ENCODE data around the gene MAP3K1. TPM values are rescaled to one million over a fixed set of nuclear protein-coding genes. Genes with fewer than 3 reads are reported as not detected.

Gene MAP3K1
- total RNA-seq, 1 donor from 2014 or later, result 40.7 TPM

DNA sequence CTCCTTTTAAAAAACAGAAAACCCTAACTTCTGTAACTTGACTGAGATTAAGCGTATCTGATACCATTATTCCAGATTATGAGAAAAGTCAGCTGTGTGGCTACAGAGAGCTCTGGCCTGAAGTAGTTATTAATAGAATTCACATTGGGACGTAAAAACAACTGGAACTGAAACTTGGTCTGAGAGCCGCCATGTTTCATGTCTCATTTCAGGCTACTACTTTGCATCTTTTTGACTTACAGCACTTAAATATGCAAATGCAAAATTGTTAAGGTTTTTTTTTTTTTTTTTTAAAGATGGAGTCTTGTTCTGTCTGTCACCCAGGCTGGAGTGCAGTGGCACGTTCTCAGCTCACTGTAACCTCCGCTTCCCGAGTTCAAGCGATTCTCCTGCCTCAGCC, 25.2 kb downstream of the MAP3K1 start:
- intact Hi-C loops (cut with micrococcal nuclease), result no loop called here

DNA sequence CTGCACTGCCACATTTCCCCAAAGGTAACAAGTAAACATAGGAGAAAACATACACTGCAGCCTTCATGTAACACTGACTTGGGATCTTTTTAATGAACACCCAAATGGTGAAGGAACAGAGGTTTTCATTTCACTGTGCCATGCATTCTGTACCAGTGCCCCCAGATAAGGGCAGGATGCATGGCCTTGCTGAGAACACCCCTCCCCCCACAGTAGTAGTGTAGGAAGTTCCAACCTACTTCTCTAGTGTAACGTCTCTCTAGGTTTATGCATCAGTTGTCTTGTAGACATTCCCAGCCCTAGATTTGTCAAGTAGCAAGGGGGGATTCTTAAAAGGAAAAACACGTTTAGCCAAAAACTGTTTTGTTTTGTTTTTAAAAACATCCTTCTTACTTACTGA, 29.9 kb downstream of the MAP3K1 start:
- intact Hi-C loops (cut with micrococcal nuclease), result no loop called here

DNA sequence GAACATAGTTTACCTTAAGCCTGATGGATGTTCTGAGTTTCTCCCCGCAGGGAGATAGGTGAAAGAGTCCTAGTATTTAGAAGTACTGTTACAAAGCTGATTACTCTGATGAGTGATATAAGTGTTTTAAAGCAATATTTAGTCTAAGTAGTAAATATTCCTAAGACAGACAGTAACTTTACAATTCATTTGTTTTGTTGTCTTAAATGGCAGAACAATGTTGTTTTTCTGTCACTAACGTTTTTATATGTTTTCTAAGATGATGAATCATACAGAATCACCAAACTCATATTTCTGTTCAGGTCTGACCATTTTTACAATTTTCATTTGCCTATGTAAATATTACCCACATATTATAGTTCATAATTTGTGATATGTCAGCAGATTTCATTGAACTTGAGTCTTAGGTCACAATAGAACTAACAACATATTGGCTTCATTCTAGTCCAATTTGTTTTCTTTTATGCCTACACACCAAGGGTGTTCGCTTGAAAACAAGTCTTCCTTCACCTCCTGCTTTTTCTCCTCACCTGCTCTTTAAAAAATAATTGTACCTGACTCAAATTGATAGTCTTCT, 30.6 kb downstream of the MAP3K1 start:
- intact Hi-C loops (cut with micrococcal nuclease), result no loop called here

DNA sequence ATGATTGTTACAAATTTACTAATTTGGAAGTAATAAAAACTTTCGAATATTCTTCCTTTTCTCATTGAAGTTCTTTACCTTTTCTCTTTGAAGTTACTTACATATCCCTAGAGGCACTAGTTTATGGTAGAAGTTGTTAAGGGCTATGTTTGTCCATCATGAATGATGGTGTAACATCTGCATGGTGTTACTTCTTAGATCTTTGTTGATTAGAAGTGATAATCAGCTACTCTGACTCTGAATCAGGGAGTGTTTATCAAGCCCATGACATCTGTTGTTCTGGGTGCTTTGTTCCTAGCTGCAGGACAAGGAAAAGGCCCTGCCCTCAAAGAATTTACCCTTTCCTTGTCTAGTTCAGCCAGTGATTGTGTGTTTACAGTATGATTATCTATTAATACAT, 32.9 kb downstream of the MAP3K1 start:
- intact Hi-C loops (cut with micrococcal nuclease), result no loop called here

DNA sequence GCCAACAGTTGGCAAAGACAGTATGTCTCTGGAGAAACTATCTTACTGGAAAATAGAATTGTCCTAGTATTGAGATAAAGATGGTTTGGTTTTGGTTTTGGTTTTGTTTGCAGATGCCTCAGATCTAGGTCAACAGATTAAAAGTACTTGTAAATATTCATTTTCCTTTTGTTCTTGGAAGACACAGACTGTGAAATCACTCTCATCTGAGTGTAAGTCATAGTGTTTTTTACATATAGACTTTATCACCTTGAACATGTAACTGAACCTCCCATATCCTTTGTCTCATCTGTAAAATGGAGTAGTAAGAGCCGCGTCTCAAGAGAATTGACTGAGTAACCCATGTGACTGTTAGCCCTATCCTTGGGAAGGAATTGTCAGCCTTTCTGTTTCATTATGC, 34.3 kb downstream of the MAP3K1 start:
- intact Hi-C loops (cut with micrococcal nuclease), result no loop called here

DNA sequence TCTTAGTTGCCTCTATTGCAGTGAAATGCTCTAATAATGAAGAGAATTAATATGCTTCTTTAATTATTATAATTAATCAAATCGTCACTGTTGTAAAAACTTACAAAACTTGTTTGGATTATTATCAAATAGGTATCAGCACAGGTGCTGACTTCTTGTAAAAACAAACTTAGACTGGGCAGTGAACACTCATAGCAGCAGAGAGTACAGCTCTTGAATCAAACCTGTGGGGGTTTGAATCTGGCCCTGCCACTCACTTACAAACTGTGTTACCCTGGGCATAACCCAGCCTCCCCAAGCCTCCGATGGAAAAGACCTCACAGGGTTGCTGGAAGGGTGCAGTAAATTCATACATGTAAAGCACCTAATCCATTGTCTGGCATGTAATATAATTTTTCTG, 35.1 kb downstream of the MAP3K1 start:
- intact Hi-C loops (cut with micrococcal nuclease), result no loop called here

DNA sequence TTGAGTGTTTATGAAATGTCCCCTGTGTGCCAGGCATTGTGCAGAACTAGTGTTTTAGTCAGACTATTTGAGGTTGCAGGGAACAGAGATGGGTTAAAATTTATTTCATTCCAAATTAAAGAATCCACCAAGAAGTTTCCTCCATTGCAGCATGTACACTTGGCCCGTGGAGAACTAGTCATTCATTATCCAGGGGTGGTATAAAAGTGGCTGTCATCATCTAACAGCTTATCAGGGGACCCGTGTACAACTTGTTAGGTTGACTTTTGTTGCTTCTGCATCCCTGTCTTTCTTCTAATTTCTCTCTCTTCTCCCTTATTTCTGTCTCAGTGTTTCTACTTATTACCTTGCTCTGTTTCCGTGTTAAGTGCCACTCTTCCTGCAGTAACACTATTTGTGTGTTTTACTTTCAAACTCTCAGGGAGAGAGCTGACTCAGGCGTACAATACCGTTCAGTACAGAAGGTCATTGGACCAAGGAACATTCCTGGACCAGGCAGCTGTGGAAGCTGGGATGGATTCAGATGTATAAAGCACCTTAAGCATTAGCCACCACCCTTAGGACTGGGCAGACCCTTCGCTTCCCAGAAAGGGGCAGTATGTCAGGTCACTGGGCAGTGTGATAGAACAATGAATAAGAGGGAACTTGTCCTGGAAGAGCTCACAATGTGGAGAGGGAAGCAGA, 36.1 kb downstream of the MAP3K1 start:
- intact Hi-C loops (cut with micrococcal nuclease), result no loop called here

DNA sequence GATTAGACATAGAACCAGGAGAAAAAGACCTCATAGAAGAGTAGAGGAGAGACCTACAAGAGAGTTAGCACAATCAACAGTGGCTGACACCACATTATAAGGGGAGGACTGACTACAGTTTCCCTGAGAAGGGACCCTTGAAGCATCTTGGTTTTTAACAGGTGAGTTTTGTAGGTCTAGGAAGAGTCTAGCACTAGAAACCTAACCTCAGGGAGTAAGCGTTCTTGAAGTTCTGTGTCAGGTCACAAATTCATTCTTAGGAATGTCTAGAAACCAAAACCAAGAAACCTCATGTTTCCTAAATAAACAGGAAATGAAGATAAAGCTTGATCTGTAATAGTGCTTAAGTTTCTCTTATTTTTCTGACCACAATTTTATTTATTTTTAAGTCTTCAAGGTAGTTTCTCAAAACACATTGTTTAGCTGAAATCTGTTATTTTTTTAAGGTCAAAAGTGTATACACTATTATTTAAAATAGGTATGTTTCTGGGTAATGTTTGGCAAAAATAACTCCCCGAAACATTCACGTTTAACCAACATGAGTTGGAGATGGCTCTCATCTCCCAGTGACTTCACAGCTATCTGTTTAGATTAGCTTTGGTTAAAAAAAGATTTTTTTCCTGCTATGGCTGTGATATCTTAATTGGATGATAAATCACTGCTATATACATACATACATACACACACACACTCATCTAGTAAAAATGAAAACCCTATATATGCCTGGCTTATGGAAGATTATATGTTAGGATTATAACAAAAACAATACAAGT, 37.1 kb downstream of the MAP3K1 start:
- intact Hi-C loops (cut with micrococcal nuclease), result no loop called here

DNA sequence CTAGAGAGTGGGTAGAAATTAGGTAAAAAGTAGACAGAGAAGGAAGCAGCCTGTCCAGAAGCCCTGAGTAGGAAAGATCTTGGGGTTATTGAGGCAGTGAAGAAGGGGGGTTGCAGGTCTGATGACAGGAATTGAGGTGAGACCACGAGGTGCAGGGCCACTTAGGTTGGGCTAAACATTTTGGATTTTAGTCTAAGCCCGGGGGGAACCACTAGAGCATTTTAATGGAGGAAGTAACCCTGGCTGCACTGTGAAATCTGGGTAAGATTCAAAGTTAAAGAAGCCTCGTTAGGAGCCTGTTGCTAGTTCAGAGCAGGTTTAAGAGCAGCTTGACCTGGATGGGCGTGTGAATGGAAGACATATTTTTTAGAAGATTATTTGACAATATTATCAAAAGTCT, 38.3 kb downstream of the MAP3K1 start:
- intact Hi-C loops (cut with micrococcal nuclease), result no loop called here

DNA sequence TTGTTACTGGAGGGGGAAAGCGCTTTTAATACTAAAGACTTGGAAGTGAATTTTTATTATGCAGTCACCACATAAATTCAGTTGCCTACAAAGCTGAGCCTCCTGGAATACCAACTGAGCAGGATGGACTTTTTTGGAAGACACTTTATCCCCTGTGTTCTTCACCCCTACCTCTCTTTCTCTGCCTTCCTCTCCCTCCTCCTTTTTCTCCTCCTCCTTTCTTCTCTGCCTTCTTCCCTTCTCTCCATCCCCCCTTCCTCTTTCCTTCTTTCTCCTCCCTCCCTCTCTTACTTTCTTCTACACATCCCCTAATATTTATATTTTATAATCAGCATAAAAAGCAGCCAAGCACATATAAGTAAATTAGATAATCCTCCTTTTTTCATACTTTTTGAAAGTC, 39.6 kb downstream of the MAP3K1 start:
- intact Hi-C loops (cut with micrococcal nuclease), result no loop called here

DNA sequence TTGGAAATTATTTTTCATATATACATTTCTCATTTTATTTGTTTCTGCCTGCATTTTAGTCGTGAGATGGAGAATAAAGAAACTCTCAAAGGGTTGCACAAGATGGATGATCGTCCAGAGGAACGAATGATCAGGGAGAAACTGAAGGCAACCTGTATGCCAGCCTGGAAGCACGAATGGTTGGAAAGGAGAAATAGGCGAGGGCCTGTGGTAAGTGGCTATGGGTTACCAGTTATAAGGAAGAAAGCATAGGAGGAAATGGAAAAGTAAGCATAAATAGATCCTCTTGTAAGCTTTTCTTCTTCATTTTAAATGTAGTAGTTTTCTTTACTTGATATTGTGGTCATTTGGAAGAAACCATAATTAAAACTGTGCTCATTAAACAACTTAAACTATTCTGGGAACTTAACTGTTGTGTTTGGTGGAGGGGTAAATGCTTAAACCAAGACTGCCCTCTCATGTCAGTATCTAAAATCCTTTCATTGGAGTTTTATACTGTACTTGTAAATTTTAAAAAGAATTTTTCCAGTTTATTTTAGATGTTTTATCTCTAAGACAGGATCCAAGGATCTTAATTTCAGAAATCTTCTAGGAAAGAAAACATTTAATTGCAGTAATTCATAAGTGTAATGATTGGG, 41.3 kb downstream of the MAP3K1 start:
- intact Hi-C loops (cut with micrococcal nuclease), result no loop called here

DNA sequence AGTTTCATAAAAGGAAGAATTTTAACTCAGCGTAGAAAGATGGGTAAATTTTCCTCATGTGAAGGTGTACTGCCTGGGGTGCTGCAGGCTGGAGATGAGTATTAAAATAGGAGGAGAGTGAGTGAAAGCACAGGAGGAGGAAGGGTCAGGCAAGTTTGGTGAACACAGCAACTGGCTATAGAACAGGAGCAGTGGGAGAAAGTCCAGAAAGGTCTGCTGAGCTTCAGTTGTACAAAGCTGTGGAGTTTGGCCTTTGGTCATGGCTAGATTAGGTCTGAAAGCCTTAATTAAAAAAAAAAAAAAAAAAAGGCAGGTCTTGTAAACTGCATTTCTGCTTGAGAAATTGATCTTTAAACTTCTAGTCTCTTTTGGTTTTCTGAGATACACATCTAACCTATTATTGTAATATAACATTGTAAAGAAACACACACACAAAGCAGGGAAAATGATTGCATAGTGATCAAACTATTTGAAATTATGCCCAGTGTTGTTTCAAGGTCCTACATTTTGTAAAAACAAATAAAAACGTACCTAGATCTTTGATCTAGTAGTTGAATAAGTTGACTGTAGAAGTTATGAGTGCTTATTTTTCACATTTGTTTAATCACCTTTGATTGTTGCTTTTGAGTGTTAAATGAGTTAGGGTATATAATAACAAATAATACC, 43.6 kb downstream of the MAP3K1 start:
- intact Hi-C loops (cut with micrococcal nuclease), result no loop called here

DNA sequence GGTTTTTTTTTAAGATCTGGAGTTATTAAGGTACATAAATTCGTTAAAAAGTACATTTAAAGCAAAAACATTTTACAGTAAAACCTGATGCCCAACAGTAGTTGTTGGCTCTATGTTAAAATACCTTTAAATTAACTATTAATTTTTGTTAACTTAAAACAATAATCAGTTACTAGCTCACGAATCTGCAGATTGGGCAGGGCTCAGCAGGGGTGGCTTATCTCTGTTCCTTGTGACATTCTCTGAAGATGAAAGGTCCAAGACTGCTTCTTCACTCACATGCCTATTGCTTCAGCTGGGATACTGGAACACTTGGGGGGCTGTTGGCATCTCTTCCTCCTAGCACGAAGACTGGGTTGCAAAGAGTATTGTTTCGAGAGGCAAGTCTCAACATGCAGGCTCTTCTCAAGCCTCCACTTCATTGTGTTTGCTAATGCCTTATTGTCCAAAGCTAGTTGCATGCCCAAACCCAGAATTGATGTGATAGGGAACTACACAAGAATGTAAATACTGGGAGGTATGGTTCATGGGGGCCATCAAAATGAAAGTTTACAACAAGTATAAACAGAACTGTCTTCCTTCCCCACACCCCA, 46.6 kb downstream of the MAP3K1 start:
- intact Hi-C loops (cut with micrococcal nuclease), result no loop called here

DNA sequence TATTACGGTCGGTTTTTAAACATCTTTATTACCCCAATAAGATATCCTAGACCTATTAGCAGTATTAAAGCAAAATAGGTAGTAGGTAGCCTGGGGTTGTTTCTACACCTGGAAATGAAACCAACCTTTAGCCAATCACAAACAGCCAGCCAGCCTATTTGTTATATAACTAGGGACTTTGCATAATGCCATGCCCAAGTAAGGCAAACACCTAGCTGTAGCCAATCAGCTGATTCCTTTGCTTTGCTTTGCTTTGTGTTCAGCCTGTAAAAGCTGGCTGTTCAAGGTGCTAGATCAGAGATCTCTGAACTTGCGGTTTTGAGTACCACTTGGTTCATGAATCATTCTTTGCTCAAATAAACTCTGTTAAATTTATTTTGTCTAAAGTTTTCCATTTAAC, 47.6 kb downstream of the MAP3K1 start:
- intact Hi-C loops (cut with micrococcal nuclease), result no loop called here

DNA sequence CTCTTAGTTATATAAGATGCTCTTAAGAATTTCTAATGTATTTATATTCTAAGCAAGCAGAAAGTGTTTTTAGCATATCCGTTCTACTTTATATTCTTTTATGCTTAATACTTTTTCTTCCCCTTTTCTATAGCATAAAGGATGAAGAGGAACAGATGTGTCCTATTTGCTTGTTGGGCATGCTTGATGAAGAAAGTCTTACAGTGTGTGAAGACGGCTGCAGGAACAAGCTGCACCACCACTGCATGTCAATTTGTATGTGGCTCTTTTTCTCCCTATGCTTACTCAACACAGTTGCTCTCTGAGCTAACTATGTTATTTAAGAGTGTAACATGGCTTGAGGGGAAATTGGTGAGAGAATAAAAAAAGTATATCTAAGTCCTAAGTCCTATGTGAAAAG, 56.4 kb downstream of the MAP3K1 start:
- intact Hi-C loops (cut with micrococcal nuclease), result no loop called here

DNA sequence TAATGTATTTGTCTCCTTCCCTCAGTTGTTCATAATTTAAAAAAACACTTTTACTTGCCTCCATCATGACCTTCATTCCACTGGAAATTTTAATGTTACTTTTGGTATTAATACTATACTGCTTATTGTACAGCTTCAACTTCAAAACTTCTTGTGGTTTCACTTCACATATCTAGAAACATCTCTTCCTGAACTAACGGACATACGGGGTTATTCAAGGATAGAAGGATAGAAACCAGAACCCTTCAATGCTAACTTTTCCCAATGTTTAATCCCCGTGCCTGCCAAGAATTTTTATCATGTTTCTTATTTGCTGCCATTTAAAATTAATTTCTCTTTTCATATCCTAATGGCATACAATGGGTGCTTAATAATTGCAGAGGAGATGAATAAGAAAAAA, 57.7 kb downstream of the MAP3K1 start:
- intact Hi-C loops (cut with micrococcal nuclease), result no loop called here

DNA sequence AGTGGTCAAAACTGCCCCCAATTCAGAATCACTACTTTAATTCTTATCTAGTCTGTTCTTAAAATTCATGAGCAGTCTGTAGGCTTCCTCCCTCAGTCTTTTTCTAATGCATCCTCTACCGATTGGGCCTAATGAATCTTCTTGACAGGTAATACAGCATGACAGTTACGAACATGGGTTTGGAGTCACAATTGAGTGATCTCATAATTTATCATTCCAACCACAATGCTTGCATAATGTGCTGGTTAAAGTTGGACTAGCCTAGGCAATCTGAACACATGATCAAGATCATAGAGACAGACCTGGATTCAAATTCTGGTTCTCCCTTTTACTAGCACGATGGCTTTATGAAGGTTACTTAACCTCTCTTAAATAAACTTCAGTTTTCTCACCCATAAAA, 61.0 kb downstream of the MAP3K1 start:
- intact Hi-C loops (cut with micrococcal nuclease), result no loop called here

DNA sequence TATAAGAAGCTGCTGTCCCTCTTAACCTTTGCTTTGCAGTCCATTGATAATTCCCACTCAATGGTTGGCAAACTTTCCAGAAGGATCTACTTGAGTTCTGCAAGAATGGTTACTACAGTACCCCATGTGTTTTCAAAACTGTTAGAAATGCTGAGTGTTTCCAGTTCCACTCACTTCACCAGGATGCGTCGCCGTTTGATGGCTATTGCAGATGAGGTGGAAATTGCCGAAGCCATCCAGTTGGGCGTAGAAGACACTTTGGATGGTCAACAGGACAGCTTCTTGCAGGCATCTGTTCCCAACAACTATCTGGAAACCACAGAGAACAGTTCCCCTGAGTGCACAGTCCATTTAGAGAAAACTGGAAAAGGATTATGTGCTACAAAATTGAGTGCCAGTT, 66.2 kb downstream of the MAP3K1 start:
- intact Hi-C loops (cut with micrococcal nuclease), result no loop called here

DNA sequence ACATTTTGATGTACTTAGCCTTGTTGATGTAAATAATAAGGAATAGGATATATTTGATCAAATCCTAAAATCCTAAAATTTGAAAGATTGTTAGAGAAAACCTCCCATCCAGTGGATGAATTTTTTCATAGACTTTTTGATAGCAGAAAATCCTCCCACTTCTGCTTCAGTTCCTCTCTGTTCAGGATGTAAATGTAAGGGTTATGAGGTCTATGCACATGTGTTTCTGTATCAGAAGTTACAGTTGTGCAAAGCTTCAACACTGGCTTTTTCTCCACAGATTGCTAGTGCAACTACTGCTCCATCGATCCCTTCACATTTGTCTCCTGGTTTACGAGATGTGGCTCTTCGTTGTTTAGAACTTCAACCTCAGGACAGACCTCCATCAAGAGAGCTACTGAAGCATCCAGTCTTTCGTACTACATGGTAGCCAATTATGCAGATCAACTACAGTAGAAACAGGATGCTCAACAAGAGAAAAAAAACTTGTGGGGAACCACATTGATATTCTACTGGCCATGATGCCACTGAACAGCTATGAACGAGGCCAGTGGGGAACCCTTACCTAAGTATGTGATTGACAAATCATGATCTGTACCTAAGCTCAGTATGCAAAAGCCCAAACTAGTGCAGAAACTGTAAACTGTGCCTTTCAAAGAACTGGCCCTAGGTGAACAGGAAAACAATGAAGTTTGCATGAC, 78.1 kb downstream of the MAP3K1 start:
- intact Hi-C loops (cut with micrococcal nuclease), result no loop called here

DNA sequence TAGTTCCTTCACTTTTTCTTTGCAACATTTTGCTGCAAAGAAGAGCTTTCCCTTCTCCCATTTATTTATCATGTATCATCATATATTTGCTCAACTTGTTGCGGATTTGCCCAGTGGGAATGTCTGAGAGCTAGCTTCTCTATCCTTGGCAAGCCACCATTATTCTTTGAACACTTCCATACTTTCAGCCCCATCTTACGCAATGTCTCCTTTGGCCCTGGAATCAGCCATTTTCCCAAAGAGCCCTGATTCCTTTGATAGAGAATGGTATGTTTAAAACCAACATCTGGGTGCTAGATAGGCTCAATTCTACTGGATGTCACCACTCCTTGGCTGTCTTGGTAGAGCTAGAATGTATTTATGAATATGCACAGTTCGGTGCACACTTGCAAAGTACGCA, 81.4 kb downstream of the MAP3K1 start:
- intact Hi-C loops (cut with micrococcal nuclease), result no loop called here

DNA sequence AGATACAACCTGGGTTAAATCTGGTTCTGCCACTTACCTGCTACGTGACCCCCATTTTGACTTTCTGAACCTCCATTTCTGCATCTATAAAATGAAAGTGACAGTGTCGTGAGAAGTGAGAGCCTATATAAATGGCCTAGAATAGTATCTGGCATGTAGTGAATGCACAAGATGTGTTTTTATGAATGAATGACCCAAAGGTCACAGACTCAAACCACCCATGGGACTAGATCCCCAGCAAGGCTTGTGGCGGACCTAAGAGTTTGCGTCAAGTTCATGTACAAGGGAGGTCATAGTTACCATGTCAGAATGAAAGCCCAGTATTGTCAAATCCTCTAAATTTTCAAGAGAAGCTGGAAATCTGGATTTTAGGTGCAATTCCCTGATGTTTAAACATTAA, 82.9 kb downstream of the MAP3K1 start:
- intact Hi-C loops (cut with micrococcal nuclease), result no loop called here
